Keratinocyte (primary cell): ENCODE data around the gene CMSS1.

Experiments used
- CTCF ChIP-seq, 3 experiments: IDR thresholded peaks in 1 of 3; conservative IDR thresholded peaks in 1 of 3; optimal IDR thresholded peaks in 1 of 3; 2 replicates in 2 of 3; 3 replicates in 1 of 3; pipeline versions ENCODE3 to v1.5.1; 2011; ENCODE audit warnings: low read length in 3 of 3, mild to moderate bottlenecking in 3 of 3, moderate library complexity in 2 of 3, control low read depth in 1 of 3, inconsistent platforms in 1 of 3; ENCODE audit not compliant: insufficient read depth in 2 of 3; ENCODE audit errors: extremely low read depth in 1 of 3
- EZH2 ChIP-seq: IDR thresholded peaks from one replicate; pipeline ENCODE4 v1.6.1; 2012; ENCODE audit warnings: inconsistent platforms, mild to moderate bottlenecking, low read length, moderate library complexity

GRCh38 chr3:99927671-99928457 is 110.2 kb downstream of the CMSS1 start:
- no peak for TF ChIP-seq CTCF (optimal IDR thresholded peaks at IDR 0.05 in 1 of 3, IDR thresholded peaks at IDR 0.05 in 1 of 3, conservative IDR thresholded peaks at IDR 0.05 in 1 of 3; ENCODE audit: extremely low read depth in 1 of 3, insufficient read depth in 2 of 3, low read length in 3 of 3)
- TF ChIP-seq EZH2: no peak
